ENCODE results near the gene SH2D1B. TPM values are rescaled to one million over a fixed set of nuclear protein-coding genes. Genes with fewer than 3 reads are reported as not detected.

The SH2D1B gene
- total RNA-seq, 2 experiments from 2014 or later = not detected

DNA sequence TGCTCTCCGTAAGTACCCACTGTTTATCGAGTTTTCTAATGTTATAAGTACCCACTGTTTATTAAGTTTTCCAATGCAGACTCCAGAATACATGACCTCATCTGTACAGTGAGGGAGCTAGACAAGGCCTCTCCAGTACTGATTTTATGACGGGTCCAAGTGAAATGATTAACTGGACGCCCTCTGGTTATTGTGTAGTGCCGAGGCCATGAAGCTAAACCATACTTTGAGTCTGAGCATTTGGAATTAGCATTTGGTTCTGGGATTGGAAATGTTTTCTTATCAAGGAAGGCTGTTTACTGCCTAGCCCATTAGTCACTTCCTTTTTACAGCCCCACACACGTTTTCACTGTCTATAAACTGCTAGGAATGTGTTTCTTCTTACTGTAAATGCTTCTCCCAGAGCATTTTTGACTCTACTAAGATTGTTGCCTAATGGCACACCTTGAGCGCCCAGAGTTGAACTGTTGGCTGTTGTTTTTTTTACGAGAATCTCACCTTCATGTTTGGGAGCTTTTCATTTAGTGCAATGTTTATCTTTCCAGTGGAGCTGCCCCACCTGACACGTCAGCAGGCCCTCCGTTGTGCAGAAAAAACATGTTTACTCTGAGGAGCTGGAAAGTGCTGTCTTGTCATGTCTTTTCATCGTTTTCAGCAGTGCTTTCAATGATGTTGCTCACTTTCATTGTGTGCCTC lies 62.2 kb downstream of the SH2D1B start:
- CTCF ChIA-PET = no interaction called here
- H3K4me3 Mint-ChIP-seq = no peak overlapping the region
- H3K27ac Mint-ChIP-seq = no peak overlapping the region
- intact Hi-C loops (cut with micrococcal nuclease) = no loop called here
- no peaks in the 10 kb centered on the region for H3K4me1 Mint-ChIP-seq (ENCODE audit: low read depth)
- no peaks in the 10 kb centered on the region for H3K36me3 Mint-ChIP-seq (ENCODE audit: low read depth)
- peaks cover 2% of the 10 kb centered on the region for H3K27me3 Mint-ChIP-seq (ENCODE audit: low read depth)
- H3K9me3 Mint-ChIP-seq = no peaks in the 10 kb centered on the region
- DNase-seq = no peak

- Mint-ChIP-seq H3K27ac (no peak overlapping the region), H3K36me3 (ENCODE audit: low read depth) (no peaks in the 10 kb centered on the region), H3K9me3 (no peaks in the 10 kb centered on the region), H3K4me1 (ENCODE audit: low read depth) (no peaks in the 10 kb centered on the region), H3K27me3 (ENCODE audit: low read depth) (peaks cover 2% of the 10 kb centered on the region), H3K4me3 (no peak overlapping the region)
- no peak for DNase-seq
- CTCF ChIA-PET = interaction anchor here (0.5 kb wide), 1 partner anchor 72 kb away, joined by 3 read pairs; no protein-coding TSS in a partner anchor
- intact Hi-C loops (cut with micrococcal nuclease) = no loop called here
Observed at GRCh38 chr1:162347281-162347680, 64.7 kb downstream of the SH2D1B start.

Other genes with a start within 250 kb of the SH2D1B start
- gene SPATA46, start 35.3 kb downstream of the SH2D1B start, total RNA-seq = not detected
- gene C1orf226, start 30.4 kb downstream of the SH2D1B start, total RNA-seq = under 1 TPM; 0.12 to 0.17 TPM
- gene UHMK1, start 85.7 kb upstream of the SH2D1B start, total RNA-seq = 10 to 100 TPM; 43.4 to 43.7 TPM
- gene UAP1, start 149.6 kb upstream of the SH2D1B start, total RNA-seq = 10 to 100 TPM; 22.6 TPM
- under 1 TPM; 0.26 to 0.40 TPM for gene DDR2, start 220.3 kb upstream of the SH2D1B start, total RNA-seq

Measured in activated naive CD4-positive, alpha-beta T cell treated with anti-CD3 and anti-CD28 coated beads for 36 hours (primary cell).